Right lobe of liver (tissue), 6 donors: ENCODE results near the gene INTS1. TPM values are rescaled to one million over a fixed set of nuclear protein-coding genes. Genes with fewer than 3 reads are reported as not detected.
A peak's percentile ranks its signal among the peaks of the same experiment; 100 is the strongest.

Source experiments
- ATAC-seq, 4 donors: fragments of 200-7000 bp; cut with Tn5 transposase; one replicate each; pipeline ENCODE4 v1.9.1; 2020; ENCODE audit warnings: mild to moderate bottlenecking in 4 of 4, moderate library complexity in 4 of 4
- DNase-seq, 3 donors: peaks; one replicate each; pipeline ENCODE4 v3.0.0-alpha.2; 2020
- H3K27ac ChIP-seq, 3 donors: fragments of 200-600 bp; one replicate each; pipeline ENCODE4 v1.8.0; 2022
- H3K27me3 ChIP-seq, 2 donors: fragments of 200-600 bp; one replicate each; pipeline ENCODE4 v1.8.0; 2022
- H3K36me3 ChIP-seq, 4 donors: fragments of 200-600 bp; sonication (generic) in 1 of 4; one replicate each; pipeline versions ENCODE4 v1.5.1 to v1.8.0; 2017 to 2022; ENCODE audit warnings: control low read depth in 1 of 4
- H3K4me1 ChIP-seq, 4 donors: fragments of 200-600 bp; sonication (generic) in 1 of 4; one replicate each; pipeline versions ENCODE4 v1.5.1 to v1.8.0; 2017 to 2022; ENCODE audit warnings: control low read depth in 1 of 4
- H3K4me3 ChIP-seq, 3 donors: fragments of 200-600 bp; one replicate each; pipeline ENCODE4 v1.8.0; 2022
- H3K9me3 ChIP-seq, 4 donors: fragments of 200-600 bp; sonication (generic) in 1 of 4; one replicate each; pipeline versions ENCODE4 v1.5.1 to v1.8.0; 2017 to 2022; ENCODE audit warnings: control low read depth in 1 of 4
- CTCF ChIP-seq, 4 donors: fragments of 200-600 bp in 3 of 4; fragments of 450-650 bp in 1 of 4; IDR thresholded peaks; one replicate each; pipeline versions ENCODE4 v1.5.1 to v1.8.0; 2016 to 2022; ENCODE audit warnings: antibody characterized with exemption in 4 of 4, mild to moderate bottlenecking in 2 of 4
- POLR2A ChIP-seq: fragments of 450-650 bp; IDR thresholded peaks from one replicate; pipeline ENCODE4 v1.6.1; 2017; ENCODE audit warnings: antibody characterized with exemption, mild to moderate bottlenecking
- WGBS: methylation state at CpG from one replicate; pipeline ENCODE4 v1.1.6; 2018; ENCODE audit warnings: low coverage, low lambda C conversion rate; ENCODE audit not compliant: insufficient coverage; ENCODE audit errors: missing lambda C conversion rate; 5-methylcytosine and 5-hydroxymethylcytosine counted together
- intact Hi-C, 2 donors: fragments of 100-400 bp; cut with DNase I; formaldehyde crosslinking; loops; one replicate each; pipeline versions ENCODE4 v1.11.2 to v1.14.1; 2022
- total RNA-seq, 6 experiments: library from RNA; depleted of rRNA in 2 of 6; stranded (reverse); fragments of >200 nt in 2 of 6; fragmentation: NEBNext Ultra II Directional in 3 of 6; extraction: Animal tissue kit (Norgen Biotek cat#: 25700) in 3 of 6; gene quantifications; one replicate each; pipeline versions ENCODE4 v1.1.0 to v1.2.4, GENCODE V29; 2016 to 2023
- donor health status: DM: no; HTN: yes; CAD: no.
- donor health status: DM: no; HTN: no; CAD: no.
- donor health status: DM: no; HTN: no; CAD: no.
- donor health status: DM: no; HTN: yes; CAD: no.
- donor health status: DM: no; HTN: yes; CAD: no.

INTS1 gene
- total RNA-seq, 6 experiments from 2014 or later = 30.1 to 49.6 (median 41.2) TPM

DNA sequence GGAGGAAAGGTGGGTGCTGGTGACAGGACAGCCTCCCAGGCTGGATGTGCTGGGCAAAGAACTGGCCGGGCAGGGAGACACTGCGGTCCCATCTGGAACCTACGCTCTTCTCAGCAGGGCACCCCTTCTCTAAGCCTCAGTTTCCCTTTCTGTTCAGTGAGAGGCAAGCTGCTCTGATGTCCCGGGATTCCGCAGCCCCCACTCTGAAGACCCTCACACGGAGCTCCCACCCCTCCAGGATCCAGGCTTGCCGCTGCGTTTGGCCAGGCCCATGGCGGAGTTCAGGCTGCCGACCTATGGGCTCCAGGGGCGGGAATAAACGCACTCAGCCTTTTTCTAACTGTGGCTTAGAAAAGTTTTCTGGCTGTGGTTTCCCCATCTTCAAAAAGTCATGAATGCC is 10.2 kb upstream of the INTS1 start:
- H3K36me3 ChIP-seq = no peaks in the 10 kb centered on the region
- WGBS = 70% methylated on average over 8 of the region's 12 CpGs
- H3K27me3 ChIP-seq = no peaks in the 10 kb centered on the region
- H3K27ac ChIP-seq = no peak overlapping the region
- no peaks in the 10 kb centered on the region for H3K9me3 ChIP-seq
- H3K4me1 ChIP-seq = no peaks in the 10 kb centered on the region
- ATAC-seq (no peak), DNase-seq (no peak)
- intact Hi-C loops = no loop called here
- no peak overlapping the region for H3K4me3 ChIP-seq
- TF ChIP-seq CTCF (IDR thresholded peaks at IDR 0.05) (no peak), POLR2A (no peak)

- H3K4me1 ChIP-seq = no peaks in the 10 kb centered on the region
- no peak overlapping the region for H3K27ac ChIP-seq
- peak in 2 of 3 donors; percentile 54 to 65 for DNase-seq
- 23% methylated on average over 11 of the region's 20 CpGs for whole genome bisulfite sequencing
- no peak overlapping the region for H3K4me3 ChIP-seq
- no peaks in the 10 kb centered on the region for H3K27me3 ChIP-seq
- H3K36me3 ChIP-seq = no peaks in the 10 kb centered on the region
- TF ChIP-seq POLR2A (no peak), CTCF (IDR thresholded peaks at IDR 0.05) (no peak)
- intact Hi-C loops = no loop called here
- H3K9me3 ChIP-seq = no peaks in the 10 kb centered on the region
- peak; percentile 35 to 63 (median 58) for ATAC-seq
These were observed 9.5 kb upstream of the INTS1 start for GRCh38 chr7:1513657-1514095.

DNA sequence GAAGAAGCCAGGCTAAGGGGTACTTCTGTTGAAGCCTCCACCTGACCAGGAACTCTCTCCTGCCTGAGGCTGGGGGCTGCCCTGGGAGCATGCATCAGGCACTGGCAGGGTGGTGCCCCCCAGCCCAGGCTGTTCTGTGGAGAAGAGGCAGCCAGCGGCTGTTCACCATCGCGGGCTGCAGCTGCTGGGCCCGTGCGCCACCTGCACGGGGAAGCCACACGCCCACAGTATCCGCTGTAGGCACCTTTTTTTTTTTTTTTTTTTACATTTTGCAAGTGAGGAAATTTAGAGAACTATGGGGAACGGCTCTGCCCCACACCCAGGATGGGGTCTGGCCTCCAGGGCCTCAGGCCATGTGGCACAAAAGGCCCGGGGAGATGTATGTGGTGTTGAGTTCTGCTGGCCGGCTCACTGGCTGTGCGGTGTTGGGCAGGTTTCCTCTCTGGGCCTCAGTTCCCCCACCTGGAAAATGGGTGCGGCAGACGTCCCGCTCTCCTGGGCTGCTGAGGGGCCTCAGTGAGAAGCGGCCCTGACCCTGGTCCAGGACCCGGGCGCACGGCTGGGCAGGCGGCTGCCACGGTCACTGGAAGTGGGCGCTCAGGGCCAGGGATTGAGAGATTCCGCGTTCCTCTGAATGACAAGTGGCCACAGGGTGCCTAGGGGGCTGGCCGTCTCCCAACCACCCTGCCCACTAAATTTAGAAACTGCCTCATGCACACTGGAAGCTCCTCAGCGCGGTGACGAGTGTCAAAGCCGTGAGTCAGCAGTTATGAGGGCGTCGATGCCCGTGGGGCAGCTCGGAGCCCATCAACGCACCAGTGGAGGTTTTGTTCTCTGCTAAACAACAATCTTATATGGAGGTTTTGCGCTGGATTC is 8.8 kb upstream of the INTS1 start:
- WGBS = 48% methylated on average over 12 of the region's 35 CpGs
- H3K27me3 ChIP-seq = no peaks in the 10 kb centered on the region
- DNase-seq = peak in 2 of 3 donors; percentile 49 to 55
- intact Hi-C loops = no loop called here
- peak; percentile 52 to 73 (median 64) for ATAC-seq
- no peak overlapping the region for H3K27ac ChIP-seq
- no peaks in the 10 kb centered on the region for H3K36me3 ChIP-seq
- no peak overlapping the region for H3K4me3 ChIP-seq
- H3K9me3 ChIP-seq = no peaks in the 10 kb centered on the region
- TF ChIP-seq POLR2A (no peak), CTCF (IDR thresholded peaks at IDR 0.05) (no peak)
- H3K4me1 ChIP-seq = no peaks in the 10 kb centered on the region

DNA sequence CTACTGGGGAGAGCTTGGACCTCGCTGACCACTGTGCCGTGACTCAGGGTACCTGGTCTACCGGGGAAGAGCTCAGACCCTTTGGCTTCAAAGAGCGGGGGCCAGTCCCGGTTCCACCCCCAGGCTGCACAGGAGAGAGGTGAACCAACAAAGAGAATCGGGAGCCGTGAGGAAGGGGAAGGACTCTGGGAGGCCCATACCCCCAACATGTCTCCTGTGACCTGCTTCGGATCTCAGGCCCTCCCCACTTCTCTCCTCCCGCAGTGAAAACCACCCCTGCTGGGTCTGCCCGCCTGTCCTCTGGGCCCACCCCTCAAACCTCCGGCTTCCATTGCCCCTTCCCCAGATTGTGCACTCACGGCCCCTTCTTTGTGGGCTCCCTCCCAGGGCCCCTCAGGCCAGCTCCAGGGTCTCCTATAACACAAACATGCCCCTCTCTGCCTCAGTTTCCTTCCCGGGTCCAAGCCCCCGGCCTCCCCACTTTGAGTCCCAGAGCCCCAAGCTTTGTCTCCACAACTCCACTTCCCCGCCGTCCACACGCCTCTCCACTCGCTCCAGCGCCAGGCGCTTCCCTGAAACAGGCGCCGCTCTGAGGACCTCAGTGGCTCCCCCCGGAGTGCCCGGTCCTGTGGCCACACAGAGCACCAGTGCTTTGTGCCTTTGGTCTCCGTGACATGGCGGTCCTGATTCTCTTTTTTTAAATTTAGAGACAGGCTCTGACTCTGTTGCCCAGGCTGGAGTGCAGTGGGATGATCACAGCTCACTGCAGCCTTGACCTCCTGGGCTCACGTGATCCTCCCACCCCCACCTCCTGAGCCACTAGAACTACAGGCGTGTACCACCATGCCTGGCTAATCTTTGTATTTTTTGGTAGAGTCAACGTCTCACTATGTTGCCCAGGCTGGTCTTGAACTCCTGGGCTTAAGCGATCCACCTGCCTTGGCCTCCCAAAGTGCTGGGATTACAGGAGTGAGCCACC is 7.5 kb upstream of the INTS1 start:
- DNase-seq (no peak), ATAC-seq (no peak)
- WGBS = 79% methylated on average over 22 of the region's 30 CpGs

More for the DNA sequence above, 7.5 kb upstream of the INTS1 start:
- intact Hi-C loops = no loop called here
- no peaks in the 10 kb centered on the region for H3K36me3 ChIP-seq
- no peaks in the 10 kb centered on the region for H3K4me1 ChIP-seq
- no peak for TF ChIP-seq CTCF (IDR thresholded peaks at IDR 0.05)
- TF ChIP-seq POLR2A = no peak
- H3K4me3 ChIP-seq = no peak overlapping the region
- no peaks in the 10 kb centered on the region for H3K27me3 ChIP-seq
- H3K9me3 ChIP-seq = no peaks in the 10 kb centered on the region
- no peak overlapping the region for H3K27ac ChIP-seq
